GM23338 (cell line): ENCODE measurements around the gene CCDC69. TPM values are rescaled to one million over a fixed set of nuclear protein-coding genes. Genes with fewer than 3 reads are reported as not detected.

Experiments used
- ATAC-seq: fragments of 200-7000 bp; cut with Tn5 transposase; 3 replicates; pipeline ENCODE4 v1.9.1; 2020
- DNase-seq: peaks from one replicate; pipeline ENCODE4 v3.0.0-alpha.2; 2015; ENCODE audit warnings: low spot score
- H2AFZ ChIP-seq: fragments of 200-600 bp; sonication (generic); 2 replicates; pipeline ENCODE4 v1.8.0; 2016; ENCODE audit warnings: antibody characterized with exemption, mild to moderate bottlenecking, moderate library complexity
- H3F3A ChIP-seq: fragments of 200-600 bp; sonication (generic); replicated peaks from 2 replicates; pipeline ENCODE4 v1.8.0; 2017; ENCODE audit warnings: antibody characterized with exemption, mixed run types, low read depth
- H3K27ac ChIP-seq: fragments of 200-600 bp; sonication (generic); 2 replicates; pipeline ENCODE4 v1.6.1; 2016; ENCODE audit warnings: low read depth
- H3K27me3 ChIP-seq: fragments of 200-600 bp; sonication (generic); 2 replicates; pipeline ENCODE4 v1.8.0; 2016; ENCODE audit warnings: mild to moderate bottlenecking, mixed run types, moderate library complexity; ENCODE audit not compliant: insufficient read depth
- H3K36me3 ChIP-seq: fragments of 200-600 bp; sonication (generic); 2 replicates; pipeline ENCODE4 v1.8.0; 2016; ENCODE audit warnings: mild to moderate bottlenecking; ENCODE audit not compliant: insufficient read depth
- H3K4me1 ChIP-seq: fragments of 200-600 bp; sonication (generic); 2 replicates; pipeline ENCODE4 v1.8.0; 2016; ENCODE audit warnings: mild to moderate bottlenecking, moderate library complexity; ENCODE audit not compliant: insufficient read depth
- H3K4me2 ChIP-seq: fragments of 200-600 bp; sonication (generic); 2 replicates; pipeline ENCODE4 v1.7.1; 2017; ENCODE audit warnings: mixed run types
- H3K4me3 ChIP-seq: fragments of 200-600 bp; sonication (generic); 2 replicates; pipeline ENCODE4 v1.6.1; 2016; ENCODE audit warnings: mixed run types
- H3K79me2 ChIP-seq: fragments of 200-600 bp; sonication (generic); replicated peaks from 2 replicates; pipeline ENCODE4 v1.8.0; 2017; ENCODE audit warnings: mild to moderate bottlenecking; ENCODE audit not compliant: insufficient read depth
- H3K9me2 ChIP-seq: fragments of 200-600 bp; sonication (generic); 2 replicates; pipeline ENCODE4 v1.8.0; 2017; ENCODE audit not compliant: insufficient read depth
- H4K20me1 ChIP-seq: fragments of 200-600 bp; sonication (generic); replicated peaks from 2 replicates; pipeline ENCODE4 v1.8.0; 2017; ENCODE audit warnings: mild to moderate bottlenecking; ENCODE audit not compliant: insufficient read depth
- H3K27ac Mint-ChIP-seq: 2 replicates; pipeline ENCODE4 v1.8.0; 2020; ENCODE audit warnings: inconsistent platforms, mild to moderate bottlenecking, moderate library complexity, mixed read lengths
- H3K27me3 Mint-ChIP-seq: 3 replicates; pipeline ENCODE4 v1.8.0; 2022; ENCODE audit warnings: low read depth, mild to moderate bottlenecking, moderate library complexity, mixed read lengths, inconsistent platforms; ENCODE audit not compliant: insufficient read depth, poor library complexity
- H3K36me3 Mint-ChIP-seq: 3 replicates; pipeline ENCODE4 v1.8.0; 2021; ENCODE audit warnings: low read depth, mild to moderate bottlenecking, inconsistent platforms, moderate library complexity, mixed read lengths
- H3K4me1 Mint-ChIP-seq: 3 replicates; pipeline ENCODE4 v1.8.0; 2020; ENCODE audit warnings: mild to moderate bottlenecking, inconsistent platforms, mixed read lengths
- H3K4me3 Mint-ChIP-seq: 3 replicates; pipeline ENCODE4 v1.8.0; 2021; ENCODE audit warnings: moderate library complexity, mild to moderate bottlenecking, inconsistent platforms, mixed read lengths
- H3K9me3 Mint-ChIP-seq: 3 replicates; pipeline ENCODE4 v1.8.0; 2020; ENCODE audit warnings: moderate library complexity, mild to moderate bottlenecking, inconsistent platforms, mixed read lengths
- CREB1 ChIP-seq: fragments of 250-450 bp; sonication (Bioruptor Pico); IDR thresholded peaks from 2 replicates; pipeline ENCODE4 v1.5.0; 2020; ENCODE audit warnings: low read depth, mild to moderate bottlenecking, moderate library complexity
- EZH2 ChIP-seq: fragments of 200-600 bp; sonication (generic); IDR thresholded peaks from one replicate; pipeline ENCODE4 v1.8.0; 2017; ENCODE audit warnings: antibody characterized with exemption, mild to moderate bottlenecking, low read depth; ENCODE audit not compliant: unreplicated experiment
- EZH2phosphoT487 ChIP-seq: fragments of 200-600 bp; sonication (generic); IDR thresholded peaks from one replicate; pipeline ENCODE4 v1.8.1; 2018; ENCODE audit warnings: antibody characterized with exemption; ENCODE audit not compliant: unreplicated experiment
- JUNB ChIP-seq: IDR thresholded peaks from one replicate; pipeline ENCODE4 v1.6.1; 2016; ENCODE audit warnings: antibody characterized with exemption; ENCODE audit not compliant: unreplicated experiment
- NANOG ChIP-seq: IDR thresholded peaks from 2 replicates; pipeline ENCODE4 v1.6.1; 2016; ENCODE audit warnings: antibody characterized with exemption, borderline replicate concordance
- POLR2AphosphoS5 ChIP-seq: IDR thresholded peaks from 2 replicates; pipeline ENCODE4 v1.6.1; 2016; ENCODE audit warnings: antibody characterized with exemption, low read depth
- STAT1 ChIP-seq: IDR thresholded peaks from one replicate; pipeline ENCODE4 v1.6.1; 2016; ENCODE audit warnings: antibody characterized with exemption; ENCODE audit not compliant: unreplicated experiment
- ZNF114 ChIP-seq: fragments of 250-450 bp; sonication (Bioruptor Pico); IDR thresholded peaks from 2 replicates; pipeline ENCODE4 v1.5.0; 2020; ENCODE audit warnings: mild to moderate bottlenecking, moderate library complexity
- ZNF331 ChIP-seq: fragments of 250-450 bp; sonication (Bioruptor Pico); IDR thresholded peaks from 2 replicates; pipeline ENCODE4 v1.5.0; 2020; ENCODE audit warnings: low read depth, mild to moderate bottlenecking, moderate library complexity
- polyA plus RNA-seq: library from polyadenylated mRNA; unstranded; fragments of >200 nt; fragmentation: Nextera tagmentation; extraction: Ambion mirVana; gene quantifications from 2 replicates; pipeline ENCODE4 v1.2.1, GENCODE V29; 2016
- total RNA-seq: library from RNA; depleted of rRNA; stranded (reverse); fragments of >200 nt; shearing (Covaris generic); gene quantifications from 2 replicates; pipeline ENCODE4 v1.2.3, GENCODE V29; 2014
- TF ChIP-seq, protein P1 (sequence below), 2 experiments: fragments of 200-600 bp in 1 of 2; sonication (generic) in 1 of 2; conservative IDR thresholded peaks; 2 replicates each; pipeline versions ENCODE4 v1.5.1 to v1.6.1; 2016 to 2017; ENCODE audit warnings: antibody characterized with exemption in 2 of 2, low read depth in 2 of 2, mild to moderate bottlenecking in 2 of 2, moderate library complexity in 1 of 2
- TF ChIP-seq, protein P2 (sequence below): IDR thresholded peaks from one replicate; pipeline ENCODE4 v1.6.1; 2018; ENCODE audit warnings: antibody characterized with exemption; ENCODE audit not compliant: unreplicated experiment
- TF ChIP-seq, protein P3 (sequence below): fragments of 250-450 bp; sonication (Bioruptor Pico); IDR thresholded peaks from 2 replicates; pipeline ENCODE4 v1.5.0; 2020; ENCODE audit warnings: mild to moderate bottlenecking, moderate library complexity

CCDC69 gene
- total and polyA plus RNA-seq, 2 experiments from 2014 or later: 2.7 to 5.3 TPM

DNA sequence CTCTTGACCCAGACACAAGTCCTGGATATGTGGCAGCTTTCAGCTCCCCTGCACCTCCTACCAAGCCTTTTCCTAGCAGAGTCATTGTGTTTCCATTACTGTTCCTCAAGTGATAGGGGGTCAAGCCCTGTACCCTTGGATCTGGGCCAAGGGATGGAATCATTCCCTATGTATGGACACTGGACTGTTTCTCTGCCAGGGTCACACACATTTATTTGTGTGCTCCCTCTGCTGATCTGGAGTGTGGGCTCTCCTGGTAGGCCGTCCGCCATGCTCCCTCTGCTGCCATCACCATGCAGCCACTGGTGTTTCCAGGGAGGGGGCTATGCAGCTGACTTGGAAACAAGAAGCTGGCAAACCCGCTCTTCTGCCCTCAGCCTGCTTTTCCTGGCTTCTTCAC lies 38.6 kb upstream of the CCDC69 start (continued):
- TF ChIP-seq, protein P1, sequence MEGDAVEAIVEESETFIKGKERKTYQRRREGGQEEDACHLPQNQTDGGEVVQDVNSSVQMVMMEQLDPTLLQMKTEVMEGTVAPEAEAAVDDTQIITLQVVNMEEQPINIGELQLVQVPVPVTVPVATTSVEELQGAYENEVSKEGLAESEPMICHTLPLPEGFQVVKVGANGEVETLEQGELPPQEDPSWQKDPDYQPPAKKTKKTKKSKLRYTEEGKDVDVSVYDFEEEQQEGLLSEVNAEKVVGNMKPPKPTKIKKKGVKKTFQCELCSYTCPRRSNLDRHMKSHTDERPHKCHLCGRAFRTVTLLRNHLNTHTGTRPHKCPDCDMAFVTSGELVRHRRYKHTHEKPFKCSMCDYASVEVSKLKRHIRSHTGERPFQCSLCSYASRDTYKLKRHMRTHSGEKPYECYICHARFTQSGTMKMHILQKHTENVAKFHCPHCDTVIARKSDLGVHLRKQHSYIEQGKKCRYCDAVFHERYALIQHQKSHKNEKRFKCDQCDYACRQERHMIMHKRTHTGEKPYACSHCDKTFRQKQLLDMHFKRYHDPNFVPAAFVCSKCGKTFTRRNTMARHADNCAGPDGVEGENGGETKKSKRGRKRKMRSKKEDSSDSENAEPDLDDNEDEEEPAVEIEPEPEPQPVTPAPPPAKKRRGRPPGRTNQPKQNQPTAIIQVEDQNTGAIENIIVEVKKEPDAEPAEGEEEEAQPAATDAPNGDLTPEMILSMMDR (conservative IDR thresholded peaks at IDR 0.05; ENCODE audit: low read depth in 2 of 2): no peak

DNA sequence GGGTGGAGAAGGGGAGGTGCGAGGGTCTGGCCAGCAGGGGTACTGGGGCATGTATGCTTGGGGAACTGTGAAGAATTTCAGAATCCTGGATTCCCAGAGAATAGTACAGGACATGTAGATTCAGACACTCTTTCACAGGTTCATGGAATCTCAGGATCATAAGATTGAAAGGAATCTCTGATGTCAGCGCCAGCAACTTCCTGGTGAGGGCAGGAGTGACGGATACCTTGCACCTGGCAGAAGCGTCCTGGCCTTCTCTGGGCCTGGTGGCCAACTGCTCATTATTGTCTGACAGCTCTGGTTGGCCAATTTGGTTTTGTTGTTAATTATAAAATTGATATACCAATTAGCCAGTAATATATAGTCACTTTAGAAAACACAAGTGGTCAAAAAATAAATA lies 36.0 kb upstream of the CCDC69 start:
- peaks cover 14% of the 10 kb centered on the region for H3K4me1 Mint-ChIP-seq
- no peak for TF ChIP-seq EZH2
- no peak for TF ChIP-seq STAT1
- no peak for TF ChIP-seq ZNF114 (CRISPR knock-in tag)
- TF ChIP-seq ZNF331 (CRISPR knock-in tag): no peak
- TF ChIP-seq, protein P1 (conservative IDR thresholded peaks at IDR 0.05; ENCODE audit: low read depth in 2 of 2): no peak
- TF ChIP-seq JUNB: no peak
- no peak for TF ChIP-seq POLR2AphosphoS5
- no peak for TF ChIP-seq CREB1 (CRISPR knock-in tag)
- TF ChIP-seq EZH2phosphoT487: no peak
- TF ChIP-seq, protein P2, sequence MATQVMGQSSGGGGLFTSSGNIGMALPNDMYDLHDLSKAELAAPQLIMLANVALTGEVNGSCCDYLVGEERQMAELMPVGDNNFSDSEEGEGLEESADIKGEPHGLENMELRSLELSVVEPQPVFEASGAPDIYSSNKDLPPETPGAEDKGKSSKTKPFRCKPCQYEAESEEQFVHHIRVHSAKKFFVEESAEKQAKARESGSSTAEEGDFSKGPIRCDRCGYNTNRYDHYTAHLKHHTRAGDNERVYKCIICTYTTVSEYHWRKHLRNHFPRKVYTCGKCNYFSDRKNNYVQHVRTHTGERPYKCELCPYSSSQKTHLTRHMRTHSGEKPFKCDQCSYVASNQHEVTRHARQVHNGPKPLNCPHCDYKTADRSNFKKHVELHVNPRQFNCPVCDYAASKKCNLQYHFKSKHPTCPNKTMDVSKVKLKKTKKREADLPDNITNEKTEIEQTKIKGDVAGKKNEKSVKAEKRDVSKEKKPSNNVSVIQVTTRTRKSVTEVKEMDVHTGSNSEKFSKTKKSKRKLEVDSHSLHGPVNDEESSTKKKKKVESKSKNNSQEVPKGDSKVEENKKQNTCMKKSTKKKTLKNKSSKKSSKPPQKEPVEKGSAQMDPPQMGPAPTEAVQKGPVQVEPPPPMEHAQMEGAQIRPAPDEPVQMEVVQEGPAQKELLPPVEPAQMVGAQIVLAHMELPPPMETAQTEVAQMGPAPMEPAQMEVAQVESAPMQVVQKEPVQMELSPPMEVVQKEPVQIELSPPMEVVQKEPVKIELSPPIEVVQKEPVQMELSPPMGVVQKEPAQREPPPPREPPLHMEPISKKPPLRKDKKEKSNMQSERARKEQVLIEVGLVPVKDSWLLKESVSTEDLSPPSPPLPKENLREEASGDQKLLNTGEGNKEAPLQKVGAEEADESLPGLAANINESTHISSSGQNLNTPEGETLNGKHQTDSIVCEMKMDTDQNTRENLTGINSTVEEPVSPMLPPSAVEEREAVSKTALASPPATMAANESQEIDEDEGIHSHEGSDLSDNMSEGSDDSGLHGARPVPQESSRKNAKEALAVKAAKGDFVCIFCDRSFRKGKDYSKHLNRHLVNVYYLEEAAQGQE: no peak
- TF ChIP-seq NANOG: no peak
- TF ChIP-seq, protein P3, sequence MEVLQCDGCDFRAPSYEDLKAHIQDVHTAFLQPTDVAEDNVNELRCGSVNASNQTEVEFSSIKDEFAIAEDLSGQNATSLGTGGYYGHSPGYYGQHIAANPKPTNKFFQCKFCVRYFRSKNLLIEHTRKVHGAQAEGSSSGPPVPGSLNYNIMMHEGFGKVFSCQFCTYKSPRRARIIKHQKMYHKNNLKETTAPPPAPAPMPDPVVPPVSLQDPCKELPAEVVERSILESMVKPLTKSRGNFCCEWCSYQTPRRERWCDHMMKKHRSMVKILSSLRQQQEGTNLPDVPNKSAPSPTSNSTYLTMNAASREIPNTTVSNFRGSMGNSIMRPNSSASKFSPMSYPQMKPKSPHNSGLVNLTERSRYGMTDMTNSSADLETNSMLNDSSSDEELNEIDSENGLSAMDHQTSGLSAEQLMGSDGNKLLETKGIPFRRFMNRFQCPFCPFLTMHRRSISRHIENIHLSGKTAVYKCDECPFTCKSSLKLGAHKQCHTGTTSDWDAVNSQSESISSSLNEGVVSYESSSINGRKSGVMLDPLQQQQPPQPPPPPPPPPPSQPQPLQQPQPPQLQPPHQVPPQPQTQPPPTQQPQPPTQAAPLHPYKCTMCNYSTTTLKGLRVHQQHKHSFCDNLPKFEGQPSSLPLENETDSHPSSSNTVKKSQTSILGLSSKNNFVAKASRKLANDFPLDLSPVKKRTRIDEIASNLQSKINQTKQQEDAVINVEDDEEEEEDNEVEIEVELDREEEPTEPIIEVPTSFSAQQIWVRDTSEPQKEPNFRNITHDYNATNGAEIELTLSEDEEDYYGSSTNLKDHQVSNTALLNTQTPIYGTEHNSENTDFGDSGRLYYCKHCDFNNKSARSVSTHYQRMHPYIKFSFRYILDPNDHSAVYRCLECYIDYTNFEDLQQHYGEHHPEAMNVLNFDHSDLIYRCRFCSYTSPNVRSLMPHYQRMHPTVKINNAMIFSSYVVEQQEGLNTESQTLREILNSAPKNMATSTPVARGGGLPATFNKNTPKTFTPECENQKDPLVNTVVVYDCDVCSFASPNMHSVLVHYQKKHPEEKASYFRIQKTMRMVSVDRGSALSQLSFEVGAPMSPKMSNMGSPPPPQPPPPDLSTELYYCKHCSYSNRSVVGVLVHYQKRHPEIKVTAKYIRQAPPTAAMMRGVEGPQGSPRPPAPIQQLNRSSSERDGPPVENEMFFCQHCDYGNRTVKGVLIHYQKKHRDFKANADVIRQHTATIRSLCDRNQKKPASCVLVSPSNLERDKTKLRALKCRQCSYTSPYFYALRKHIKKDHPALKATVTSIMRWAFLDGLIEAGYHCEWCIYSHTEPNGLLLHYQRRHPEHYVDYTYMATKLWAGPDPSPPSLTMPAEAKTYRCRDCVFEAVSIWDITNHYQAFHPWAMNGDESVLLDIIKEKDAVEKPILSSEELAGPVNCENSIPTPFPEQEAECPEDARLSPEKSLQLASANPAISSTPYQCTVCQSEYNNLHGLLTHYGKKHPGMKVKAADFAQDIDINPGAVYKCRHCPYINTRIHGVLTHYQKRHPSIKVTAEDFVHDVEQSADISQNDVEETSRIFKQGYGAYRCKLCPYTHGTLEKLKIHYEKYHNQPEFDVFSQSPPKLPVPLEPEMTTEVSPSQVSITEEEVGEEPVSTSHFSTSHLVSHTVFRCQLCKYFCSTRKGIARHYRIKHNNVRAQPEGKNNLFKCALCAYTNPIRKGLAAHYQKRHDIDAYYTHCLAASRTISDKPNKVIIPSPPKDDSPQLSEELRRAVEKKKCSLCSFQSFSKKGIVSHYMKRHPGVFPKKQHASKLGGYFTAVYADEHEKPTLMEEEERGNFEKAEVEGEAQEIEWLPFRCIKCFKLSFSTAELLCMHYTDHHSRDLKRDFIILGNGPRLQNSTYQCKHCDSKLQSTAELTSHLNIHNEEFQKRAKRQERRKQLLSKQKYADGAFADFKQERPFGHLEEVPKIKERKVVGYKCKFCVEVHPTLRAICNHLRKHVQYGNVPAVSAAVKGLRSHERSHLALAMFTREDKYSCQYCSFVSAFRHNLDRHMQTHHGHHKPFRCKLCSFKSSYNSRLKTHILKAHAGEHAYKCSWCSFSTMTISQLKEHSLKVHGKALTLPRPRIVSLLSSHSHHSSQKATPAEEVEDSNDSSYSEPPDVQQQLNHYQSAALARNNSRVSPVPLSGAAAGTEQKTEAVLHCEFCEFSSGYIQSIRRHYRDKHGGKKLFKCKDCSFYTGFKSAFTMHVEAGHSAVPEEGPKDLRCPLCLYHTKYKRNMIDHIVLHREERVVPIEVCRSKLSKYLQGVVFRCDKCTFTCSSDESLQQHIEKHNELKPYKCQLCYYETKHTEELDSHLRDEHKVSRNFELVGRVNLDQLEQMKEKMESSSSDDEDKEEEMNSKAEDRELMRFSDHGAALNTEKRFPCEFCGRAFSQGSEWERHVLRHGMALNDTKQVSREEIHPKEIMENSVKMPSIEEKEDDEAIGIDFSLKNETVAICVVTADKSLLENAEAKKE (CRISPR knock-in tag): no peak

More for the DNA sequence above, 36.0 kb upstream of the CCDC69 start:
- Histone ChIP-seq H3K4me2 (no peak overlapping the region), H3K4me3 (no peak overlapping the region), H3K9me2 (no peaks in the 10 kb centered on the region), H2AFZ (no peak overlapping the region), H3K4me1 (no peaks in the 10 kb centered on the region), H3K36me3 (no peaks in the 10 kb centered on the region), H3F3A (no peaks in the 10 kb centered on the region), H4K20me1 (no peaks in the 10 kb centered on the region), H3K27me3 (no peaks in the 10 kb centered on the region), H3K79me2 (peaks cover 8% of the 10 kb centered on the region; the same call in 1 of the 2 replicates), H3K27ac (no peak overlapping the region)
- no peak for ATAC-seq
- no peaks in the 10 kb centered on the region for H3K9me3 Mint-ChIP-seq
- no peak overlapping the region for H3K27ac Mint-ChIP-seq
- H3K27me3 Mint-ChIP-seq: peaks cover 6% of the 10 kb centered on the region
- no peak overlapping the region for H3K4me3 Mint-ChIP-seq
- no peak for DNase-seq
- H3K36me3 Mint-ChIP-seq: no peaks in the 10 kb centered on the region; the same call in 1 of the 3 replicates
